ENCODE data around the gene FIGN. TPM values are rescaled to one million over a fixed set of nuclear protein-coding genes. Genes with fewer than 3 reads are reported as not detected.

FIGN gene
- total and polyA plus RNA-seq, 10 of the 15 experiments (the other 5 are each of a cell fraction or from before 2014, with no cell fraction given): under 0.01 to 0.01 TPM; not detected in 8

- RAD21 ChIA-PET (ENCODE audit: unreplicated experiment): no interaction called here
- intact Hi-C loops (cut with micrococcal nuclease; ENCODE audit: unreplicated experiment) (no loop called here), in situ Hi-C loops (cut with MboI) (no loop called here)
- Histone ChIP-seq H2AFZ (ENCODE audit: control insufficient read depth, low read depth, low read length) (no peak overlapping the region), H3K36me3 (ENCODE audit: control insufficient read depth in 2 of 2, insufficient read depth in 2 of 2, low read length in 1 of 2) (no peaks in the 10 kb centered on the region), H3K4me2 (ENCODE audit: control insufficient read depth, insufficient read depth) (no peak overlapping the region), H4K20me1 (ENCODE audit: control insufficient read depth, insufficient read depth) (no peaks in the 10 kb centered on the region), H3K9me3 (replicated peaks; ENCODE audit: control insufficient read depth, insufficient read depth, low read length) (no peaks in the 10 kb centered on the region), H3K79me2 (ENCODE audit: control insufficient read depth, insufficient read depth, low read length) (no peaks in the 10 kb centered on the region), H3K4me3 (no peak overlapping the region), H3K27ac (ENCODE audit: control insufficient read depth, insufficient read depth) (no peak overlapping the region), H3K4me1 (ENCODE audit: control insufficient read depth, insufficient read depth, low read length) (no peaks in the 10 kb centered on the region), H3K27me3 (replicated peaks in 1 of 2; ENCODE audit: control insufficient read depth in 2 of 2, insufficient read depth in 2 of 2, low read length in 1 of 2) (no peaks in the 10 kb centered on the region), H3K9ac (ENCODE audit: control insufficient read depth, insufficient read depth, low read length) (no peak overlapping the region)
- DNase-seq (ENCODE audit: low read depth, low spot score): no peak
- SMC1A ChIA-PET (ENCODE audit: uncharacterized antibody, unreplicated experiment): no interaction called here
- FAIRE-seq: no peak
- TF ChIP-seq PAX5 (IDR thresholded peaks at IDR 0.05; ENCODE audit: borderline replicate concordance, low read depth, low read length) (no peak), MYC (IDR thresholded peaks at IDR 0.05; ENCODE audit: insufficient read depth, insufficient read length, insufficient replicate concordance, low read length, severe bottlenecking) (no peak), POU2F2 (IDR thresholded peaks at IDR 0.05; ENCODE audit: borderline replicate concordance, low read depth, low read length) (no peak), PRDM15 (CRISPR knock-in tag; IDR thresholded peaks at IDR 0.05) (no peak), SIN3A (IDR thresholded peaks at IDR 0.05; ENCODE audit: low read depth, low read length) (no peak), SPI1 (IDR thresholded peaks at IDR 0.05; ENCODE audit: borderline replicate concordance, insufficient read depth, low read depth, low read length) (no peak), POLR2A (IDR thresholded peaks at IDR 0.05; ENCODE audit: low read depth, low read length) (no peak), ZNF207 (IDR thresholded peaks at IDR 0.05; ENCODE audit: borderline replicate concordance) (no peak), KLF5 (IDR thresholded peaks at IDR 0.05; ENCODE audit: partially characterized antibody) (no peak), CHD1 (IDR thresholded peaks at IDR 0.05; ENCODE audit: low read depth, low read length) (no peak), BMI1 (IDR thresholded peaks at IDR 0.05; ENCODE audit: borderline replicate concordance) (no peak), SUPT20H (IDR thresholded peaks at IDR 0.05; ENCODE audit: borderline replicate concordance, control insufficient read depth, low read depth, low read length) (no peak), WRNIP1 (IDR thresholded peaks at IDR 0.05; ENCODE audit: borderline replicate concordance, low read depth, low read length) (no peak), MYB (IDR thresholded peaks at IDR 0.05; ENCODE audit: borderline replicate concordance, low read depth, low read length) (no peak), TBL1XR1 (IDR thresholded peaks at IDR 0.05; ENCODE audit: low read depth, low read length) (no peak), MAX (IDR thresholded peaks at IDR 0.05; ENCODE audit: low read depth, low read length) (no peak), PML (IDR thresholded peaks at IDR 0.05; ENCODE audit: low read length) (no peak), ZNF24 (IDR thresholded peaks at IDR 0.05) (no peak), ZBTB33 (IDR thresholded peaks at IDR 0.05) (no peak)
- no peak for ATAC-seq
- CTCF ChIA-PET: interaction anchor here (0.6 kb wide), 1 partner anchor 24 kb away, joined by 3 read pairs; no protein-coding TSS in a partner anchor
- POLR2A ChIA-PET: no interaction called here
- BruUV-seq (replicated peaks): no TSS peak
These were observed 15.9 kb upstream of the FIGN start for GRCh38 chr2:163751696-163752095.
